NCI-H2227 (cell line): Measurements from ENCODE around the gene CDC37.
"Not testable (repeated sequence)": the region's sequence is repeated elsewhere in the genome, so short reads cannot be mapped to it uniquely, and the experiment has no call there.

Source experiments
- DNase-seq: peaks from one replicate; lab custom pipeline; 2025; ENCODE audit not compliant: unreplicated experiment; lab: John Stamatoyannopoulos, UW

Gene CDC37

DNA sequence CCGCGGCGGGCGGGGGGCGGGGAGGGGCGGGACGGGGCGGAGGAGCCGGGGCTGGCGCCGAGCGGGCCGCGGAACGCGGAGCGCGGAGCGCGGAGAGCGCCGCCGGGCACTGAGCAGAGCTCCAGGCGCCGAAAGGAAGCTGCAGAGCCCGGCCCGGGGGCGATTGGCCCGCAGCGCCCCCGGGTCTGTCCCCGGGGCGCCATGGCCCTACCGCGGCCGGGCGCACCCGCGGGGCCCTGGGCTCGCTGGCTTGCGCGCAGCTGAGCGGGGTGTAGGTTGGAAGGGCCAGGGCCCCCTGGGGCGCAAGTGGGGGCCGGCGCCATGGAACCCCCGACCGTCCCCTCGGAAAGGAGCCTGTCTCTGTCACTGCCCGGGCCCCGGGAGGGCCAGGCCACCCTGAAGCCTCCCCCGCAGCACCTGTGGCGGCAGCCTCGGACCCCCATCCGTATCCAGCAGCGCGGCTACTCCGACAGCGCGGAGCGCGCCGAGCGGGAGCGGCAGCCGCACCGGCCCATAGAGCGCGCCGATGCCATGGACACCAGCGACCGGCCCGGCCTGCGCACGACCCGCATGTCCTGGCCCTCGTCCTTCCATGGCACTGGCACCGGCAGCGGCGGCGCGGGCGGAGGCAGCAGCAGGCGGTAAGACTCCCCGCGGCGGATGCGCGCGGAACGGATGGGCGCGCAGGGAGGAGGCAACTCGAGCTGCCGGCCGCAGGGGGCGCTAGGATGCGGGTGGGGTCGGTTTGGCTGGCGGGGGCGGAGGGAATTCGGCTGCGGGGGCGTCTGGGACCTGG, 17.3 kb upstream of the CDC37 start, which contains the start of gene PDE4A:
Gene PDE4A, plus strand, starts transcription at position 95 of the 796 bp plus-strand sequence. Its CDS starts 227 bp downstream, at position 322.
- DNase-seq, result peak; percentile 30

DNA sequence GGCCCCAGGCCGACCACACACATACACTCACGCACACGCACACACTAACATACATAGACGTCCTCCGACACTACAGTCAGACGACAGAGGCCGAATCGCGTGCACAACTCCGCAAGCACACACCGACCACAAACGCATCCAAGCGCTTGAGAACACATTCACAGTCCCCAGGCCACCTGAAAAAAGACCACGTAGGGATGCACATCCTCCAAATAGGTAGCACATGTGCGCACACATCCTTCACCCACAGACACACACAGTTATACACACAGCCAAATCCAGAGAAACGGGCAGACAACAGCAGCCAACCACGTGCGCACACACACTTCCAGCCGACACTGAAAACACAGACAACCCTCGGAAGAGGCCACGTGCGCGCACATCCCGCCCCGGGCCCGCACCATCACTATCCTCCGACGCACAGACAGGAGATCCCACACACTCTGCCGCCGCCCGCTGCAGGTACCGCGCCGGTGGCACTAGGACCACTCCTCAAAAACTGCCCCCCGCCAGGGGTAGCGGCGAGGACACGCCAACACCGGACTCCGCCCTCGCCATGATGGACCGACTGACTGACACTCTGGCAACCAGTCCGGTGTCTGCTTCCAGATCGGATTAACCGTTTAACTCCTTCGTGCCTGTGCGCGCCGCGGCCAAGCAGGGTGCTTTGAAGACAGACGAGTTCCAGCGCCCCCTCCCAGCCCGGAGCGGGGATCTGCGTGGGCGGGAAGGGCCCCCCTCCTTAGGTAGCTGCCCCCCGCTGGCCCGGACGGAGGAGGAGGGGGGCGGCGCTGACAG, 16.5 kb upstream of the CDC37 start:
- DNase-seq, result peak; percentile 82

DNA sequence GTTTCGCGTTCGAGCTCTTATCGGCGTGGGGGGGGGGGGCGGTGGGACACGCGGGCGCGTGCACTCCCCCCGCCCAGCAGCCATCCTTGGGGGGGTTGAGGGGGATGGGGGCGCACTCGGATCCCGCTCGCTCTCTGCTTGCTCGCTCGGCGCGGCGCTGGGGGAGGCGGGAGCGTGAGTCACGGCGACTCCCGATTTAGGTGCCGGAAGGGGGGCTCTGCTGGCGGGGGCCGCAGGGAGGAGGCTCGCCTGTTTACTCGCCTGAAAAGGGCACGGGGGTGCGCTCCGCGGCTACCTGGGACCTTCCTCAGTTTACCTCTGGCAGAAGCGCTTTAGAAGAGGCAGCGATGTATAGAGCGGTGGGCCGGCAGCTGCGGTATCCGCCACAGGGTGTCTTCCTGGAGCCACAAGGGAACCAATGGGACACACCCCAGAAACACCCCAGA, 15.9 kb upstream of the CDC37 start:
- DNase-seq, result no peak

DNA sequence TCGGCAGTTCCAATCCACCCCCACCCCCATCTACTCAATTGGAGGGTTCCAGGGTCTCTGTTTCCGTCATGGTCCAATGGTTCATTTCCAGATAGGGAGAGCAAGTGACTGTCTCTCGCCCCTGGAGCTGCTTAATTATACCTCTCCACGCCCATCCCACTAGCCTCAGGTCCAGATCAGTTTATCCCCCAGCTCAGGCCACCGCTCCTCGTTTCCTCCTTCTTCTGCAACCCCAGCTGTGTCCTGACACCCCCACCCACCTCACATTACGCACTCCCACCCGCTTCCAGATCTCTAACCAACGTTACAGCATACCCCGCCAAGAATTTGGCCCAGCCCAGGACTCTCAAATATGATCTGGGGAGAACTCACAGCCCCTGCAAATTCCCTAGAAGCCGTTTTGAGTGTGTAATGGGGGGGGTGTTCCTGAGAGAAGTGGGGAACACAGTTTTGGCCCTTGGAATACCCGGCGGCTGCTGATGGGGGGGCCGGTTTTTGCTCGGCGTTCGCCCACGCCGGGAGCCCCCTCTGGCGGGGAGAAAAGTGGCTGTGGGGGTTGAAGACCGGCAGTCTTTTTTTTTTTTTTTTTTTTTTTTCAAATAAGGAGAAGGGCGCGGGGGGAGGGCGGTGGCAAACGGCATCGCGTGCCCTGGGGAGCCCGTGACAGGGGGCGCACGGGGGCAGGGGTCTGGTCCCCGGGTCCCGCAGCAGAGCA, 15.3 kb upstream of the CDC37 start:
- DNase-seq, result peak; percentile 26

DNA sequence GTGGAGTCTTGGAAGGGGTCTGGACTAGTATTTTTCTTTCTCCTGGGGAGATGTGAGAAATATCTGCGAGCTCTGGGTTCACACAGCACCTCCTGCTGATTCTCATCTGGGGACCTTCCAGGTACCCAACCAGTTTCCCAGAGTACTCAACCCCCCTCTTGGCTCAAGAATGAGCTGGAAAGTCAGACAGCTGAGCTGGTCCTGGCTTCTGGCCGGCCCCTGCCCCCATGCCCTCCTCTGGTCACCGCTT, 14.8 kb upstream of the CDC37 start:
- DNase-seq, result no peak

DNA sequence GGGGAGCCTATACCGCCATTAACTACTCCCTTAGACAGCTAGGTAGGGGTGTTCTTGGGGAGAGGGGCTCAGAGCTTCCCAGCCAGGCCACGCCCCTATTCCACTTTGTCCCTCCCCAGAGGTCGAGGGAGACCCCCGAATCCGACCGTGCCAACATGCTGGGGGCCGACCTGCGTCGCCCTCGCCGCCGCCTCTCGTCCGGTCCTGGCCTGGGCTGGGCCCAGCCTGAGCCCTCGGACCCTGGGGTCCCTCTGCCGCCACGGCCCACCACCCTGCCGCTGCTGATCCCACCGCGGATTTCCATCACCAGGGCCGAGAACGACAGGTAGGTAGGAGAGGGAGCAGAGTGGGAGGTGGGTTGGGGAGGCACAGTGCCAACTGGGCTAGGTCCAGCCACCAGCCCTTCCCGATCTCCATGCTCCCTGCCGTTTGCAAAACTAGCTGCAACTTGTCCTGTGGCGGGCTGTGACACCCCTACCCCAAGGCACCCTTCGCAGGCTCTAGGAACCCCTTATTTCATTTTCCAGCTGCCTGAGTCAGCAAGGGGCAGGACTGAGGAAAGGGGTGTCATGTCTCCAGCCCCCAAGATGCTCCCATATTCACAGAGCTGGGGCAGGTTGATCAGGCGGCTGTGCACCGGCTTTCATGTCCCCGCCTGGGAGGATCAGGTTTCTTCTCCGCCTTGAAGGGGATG, 14.3 kb upstream of the CDC37 start:
- DNase-seq, result peak; percentile 17

DNA sequence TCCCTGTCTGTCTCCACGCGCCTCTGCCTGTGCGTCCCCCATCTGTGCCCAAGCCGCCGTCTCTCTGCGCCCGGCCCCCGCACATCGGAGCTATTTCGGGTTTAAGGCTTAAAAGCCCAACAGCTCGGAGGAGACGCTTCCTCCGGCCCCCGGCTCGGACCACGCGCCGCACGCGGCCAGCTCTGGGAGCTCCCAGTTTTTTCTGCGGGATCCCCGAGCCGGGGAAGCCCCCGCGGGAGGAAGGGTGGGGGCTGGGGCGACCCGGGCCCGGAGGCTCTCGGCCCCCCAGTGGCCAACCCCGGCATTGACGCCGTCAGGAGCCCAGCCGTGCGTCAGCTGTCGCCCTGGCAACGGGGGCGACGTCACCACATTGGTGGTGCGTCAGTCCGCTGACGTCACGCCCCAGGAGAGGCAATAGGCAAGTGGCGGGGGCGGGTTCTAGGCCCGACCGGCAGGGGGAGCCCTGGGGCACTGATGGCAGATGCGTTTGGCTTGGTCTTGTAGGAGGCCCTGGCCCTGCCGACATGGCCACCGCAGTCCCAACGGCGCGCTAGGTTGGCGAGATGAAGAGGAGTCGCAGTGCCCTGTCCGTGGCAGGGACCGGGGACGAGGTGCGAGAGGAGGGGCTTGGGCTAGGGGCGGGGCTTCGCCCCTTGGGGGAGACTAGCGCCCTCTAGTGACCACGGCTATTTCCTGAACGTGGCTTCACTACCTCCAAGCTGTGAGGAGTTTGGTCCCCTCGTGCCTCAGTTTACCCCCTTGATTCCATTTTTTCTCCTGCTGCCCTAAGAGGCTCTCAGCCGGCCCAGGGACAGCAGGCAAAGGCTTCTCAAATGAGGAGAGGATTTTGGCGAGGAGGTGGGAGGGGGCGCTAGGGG, 13.3 kb upstream of the CDC37 start:
- DNase-seq, result peak; percentile 92

DNA sequence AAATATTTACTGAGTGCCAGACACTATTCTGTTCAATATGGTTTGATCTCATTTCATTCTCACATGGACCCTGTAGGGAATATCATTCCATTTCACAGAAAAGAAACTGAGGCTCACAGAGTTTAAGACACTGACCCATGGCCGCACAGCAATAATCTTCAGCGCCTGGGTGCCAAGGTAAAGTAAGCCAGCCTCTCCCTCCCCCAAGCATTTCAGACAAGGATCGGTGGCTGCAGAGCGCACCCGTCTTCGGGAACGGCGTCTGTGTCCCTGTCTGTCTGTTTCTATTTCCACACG, 12.7 kb upstream of the CDC37 start:
- DNase-seq, result no peak

DNA sequence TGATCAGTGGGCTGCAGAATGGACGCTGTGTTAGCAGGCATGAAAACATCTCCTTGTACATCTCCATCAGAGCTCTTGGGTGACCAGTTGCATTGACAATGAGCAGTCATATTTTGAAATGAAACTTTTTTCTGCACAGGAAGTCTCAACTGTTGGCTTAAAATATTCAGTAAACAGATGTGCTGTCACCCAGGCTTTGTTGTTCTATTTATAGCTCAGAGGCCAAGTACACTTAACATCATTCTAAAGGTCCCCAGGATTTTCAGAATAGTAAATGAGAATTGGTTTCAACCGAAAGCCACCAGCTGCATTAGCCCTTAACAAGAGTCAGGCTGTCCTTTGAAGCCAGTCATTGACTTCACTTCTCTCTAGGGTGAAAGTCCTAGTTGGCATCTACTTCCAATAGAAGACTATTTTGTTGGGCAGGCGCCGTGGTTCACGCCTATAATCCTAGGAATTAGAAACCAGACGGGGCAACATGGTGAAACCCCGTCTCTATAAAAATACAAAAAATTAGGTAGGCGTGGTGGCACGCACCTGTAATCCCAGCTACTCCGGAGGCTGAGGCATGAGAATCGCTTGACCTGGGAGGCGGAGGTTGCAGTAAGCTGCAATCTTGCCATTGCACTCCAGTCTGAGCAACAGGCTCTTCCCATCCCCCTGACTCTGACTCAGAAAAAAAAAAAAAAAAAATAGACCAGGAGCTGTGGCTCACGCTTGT, 9.1 kb upstream of the CDC37 start:
- DNase-seq, result peak; percentile 14

DNA sequence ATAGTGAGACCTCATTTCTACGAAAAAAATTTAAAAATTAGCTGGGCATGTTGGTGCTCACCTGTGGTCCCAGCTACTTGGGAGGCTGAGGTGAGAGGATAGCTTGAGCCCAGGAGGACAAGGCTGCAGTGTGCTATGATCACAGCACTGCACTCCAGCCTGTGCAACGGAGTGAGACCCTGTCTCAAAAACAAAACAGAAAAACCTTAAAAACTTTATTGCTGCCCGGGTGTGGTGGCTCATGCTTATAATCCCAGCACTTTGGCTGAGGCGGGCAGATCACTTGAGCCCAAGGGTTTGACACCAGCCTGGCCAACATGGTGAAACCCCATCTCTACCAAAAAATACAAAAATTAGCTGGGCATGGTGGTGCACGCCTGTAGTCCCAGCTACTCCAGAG, 7.9 kb upstream of the CDC37 start:
- not testable (repeated sequence) for DNase-seq

DNA sequence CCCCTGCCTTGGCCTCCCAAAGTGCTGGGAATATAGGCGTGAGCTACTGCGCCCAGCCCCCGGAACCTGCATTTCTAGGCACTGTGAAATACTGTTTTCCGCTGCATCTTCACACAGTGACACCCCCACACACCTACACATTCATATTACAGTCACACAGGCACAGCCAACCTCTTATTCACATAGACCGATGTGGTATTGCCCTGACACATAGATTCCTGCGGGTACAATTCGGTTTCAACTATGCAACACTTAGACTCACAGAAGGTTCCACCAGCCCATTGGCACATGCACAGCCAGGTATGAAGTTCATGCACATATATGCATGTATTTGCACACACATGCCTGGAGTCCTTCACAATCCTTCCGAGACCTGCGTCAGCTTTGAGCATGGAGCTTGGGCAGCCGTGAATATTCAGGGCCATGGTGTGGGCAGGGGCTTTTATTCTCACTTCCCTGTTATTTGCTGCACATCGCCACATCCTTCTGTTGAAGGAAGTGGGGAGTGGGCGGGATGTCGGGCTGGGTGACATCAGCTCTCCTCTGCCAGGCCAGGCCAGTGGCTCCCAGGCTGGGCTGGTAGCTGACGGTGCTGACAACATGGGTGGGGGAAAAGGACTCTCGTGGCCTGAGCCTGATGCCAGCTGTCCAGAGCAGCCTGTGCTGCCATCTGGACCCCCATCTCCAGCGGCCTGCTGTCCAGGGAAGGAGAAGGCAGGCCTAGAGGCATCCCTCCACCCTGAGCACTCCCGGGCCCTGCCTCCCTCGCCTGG, 5.4 kb upstream of the CDC37 start:
- DNase-seq, result no peak

DNA sequence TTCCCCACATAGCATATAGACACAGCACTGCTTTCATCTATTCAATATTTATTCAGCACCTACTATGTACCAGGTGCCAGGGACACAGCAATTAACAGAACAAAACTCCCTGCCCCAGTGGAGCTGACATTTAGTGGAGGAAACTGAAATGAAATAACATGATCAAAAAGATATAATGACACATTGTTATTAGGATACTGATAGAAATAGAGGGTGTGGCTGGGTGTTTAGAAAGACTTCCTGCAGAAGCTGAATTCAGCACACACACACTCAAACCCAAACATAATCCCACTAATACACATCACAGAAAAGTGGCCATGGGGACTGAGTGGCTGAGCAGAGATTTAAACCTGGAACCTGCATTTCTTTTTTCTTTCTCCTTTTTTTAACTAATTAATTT, 3.8 kb upstream of the CDC37 start:
- no peak for DNase-seq

DNA sequence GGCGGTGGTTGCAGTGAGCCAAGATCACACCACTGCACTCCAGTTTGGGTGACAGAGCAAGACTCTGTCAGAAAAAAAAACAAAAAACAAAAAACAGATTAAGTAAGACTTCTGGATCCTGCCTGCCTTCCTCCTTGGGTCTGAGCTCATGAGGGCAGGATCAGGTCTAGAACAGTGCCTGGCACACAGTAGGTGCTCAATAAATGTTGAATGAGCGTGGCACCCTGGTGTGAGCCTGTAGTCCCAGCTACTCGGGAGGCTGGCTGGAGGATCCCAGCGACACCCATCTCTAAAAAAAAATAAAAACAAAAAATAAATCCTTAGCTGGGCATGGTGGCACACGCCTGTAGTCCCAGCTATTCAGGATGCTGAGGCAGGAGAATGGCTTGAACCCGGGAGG, 2.8 kb upstream of the CDC37 start:
- DNase-seq, result no peak

DNA sequence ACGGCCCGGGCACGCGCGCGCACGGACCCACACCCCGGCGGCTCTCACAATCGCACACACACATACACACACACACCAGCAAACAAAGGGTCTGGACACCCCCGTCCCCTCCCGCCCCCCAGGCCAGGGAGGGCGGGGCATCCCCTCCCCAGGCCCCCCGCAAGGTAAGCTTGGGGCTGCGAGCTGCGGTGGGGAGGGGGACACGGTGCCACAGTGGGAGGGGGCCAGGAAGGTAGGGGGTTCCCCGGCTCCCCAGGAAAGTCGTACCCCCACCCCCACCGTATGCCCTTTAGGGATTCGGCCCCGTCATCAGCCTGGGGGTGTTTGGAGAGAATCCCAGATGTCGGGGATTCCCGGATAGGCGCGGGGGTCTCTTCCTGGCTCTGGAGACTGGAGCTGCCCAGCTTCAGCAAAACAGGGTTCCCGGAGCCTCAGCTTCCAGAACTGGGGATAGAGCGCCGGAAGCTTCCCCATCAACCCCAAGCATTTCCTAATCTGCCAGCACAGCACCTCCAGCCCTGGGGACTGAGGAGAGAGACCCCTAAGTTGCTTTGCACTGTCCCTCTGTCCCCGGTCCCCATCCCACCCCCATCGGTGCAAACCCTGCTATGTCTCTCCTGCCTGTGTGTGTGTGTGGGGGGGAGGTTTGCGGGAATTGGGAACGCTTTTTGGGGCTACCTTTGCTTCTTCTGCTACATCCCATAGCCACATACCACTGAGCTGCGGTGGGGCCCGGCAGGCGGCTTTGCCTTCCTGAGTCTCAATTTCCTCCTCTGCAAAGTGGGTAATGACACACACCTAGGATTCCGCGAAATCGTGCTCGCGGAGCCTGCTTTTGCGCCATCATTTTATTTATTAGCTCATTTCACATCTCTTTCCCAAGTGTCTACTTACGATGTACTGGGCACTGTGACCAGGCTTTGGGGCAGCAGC, 1.8 kb upstream of the CDC37 start:
- DNase-seq, result no peak

DNA sequence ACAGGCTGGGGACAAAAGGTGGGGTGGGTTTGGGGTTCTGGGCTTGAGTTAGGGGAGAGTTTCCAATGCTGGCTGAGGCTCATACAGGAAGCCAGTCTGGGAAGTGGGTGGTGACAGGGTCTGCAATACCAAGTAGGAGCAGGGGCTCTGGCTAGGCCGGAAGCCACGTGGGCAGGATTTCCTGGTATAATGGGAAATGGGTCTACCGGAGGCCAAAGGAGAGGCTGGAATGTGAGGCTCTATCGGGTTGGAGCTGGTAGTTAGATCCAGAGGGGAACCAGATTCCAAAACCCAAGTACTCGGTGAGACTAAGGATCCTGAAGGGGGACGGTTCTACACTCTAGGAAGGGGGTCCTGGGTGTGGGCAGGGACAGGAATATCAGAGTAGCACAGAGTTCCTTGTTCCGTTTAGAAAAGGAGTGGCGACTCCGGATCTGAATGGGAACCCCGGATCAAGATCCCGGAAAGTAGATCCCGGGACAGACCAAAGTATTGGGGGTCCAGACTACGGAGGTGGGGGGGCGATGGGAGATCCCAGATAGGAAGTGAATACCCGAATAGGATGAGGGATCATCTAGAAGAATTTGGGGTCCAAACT, 802 bp downstream of the CDC37 start:
- peak; percentile 50 for DNase-seq

DNA sequence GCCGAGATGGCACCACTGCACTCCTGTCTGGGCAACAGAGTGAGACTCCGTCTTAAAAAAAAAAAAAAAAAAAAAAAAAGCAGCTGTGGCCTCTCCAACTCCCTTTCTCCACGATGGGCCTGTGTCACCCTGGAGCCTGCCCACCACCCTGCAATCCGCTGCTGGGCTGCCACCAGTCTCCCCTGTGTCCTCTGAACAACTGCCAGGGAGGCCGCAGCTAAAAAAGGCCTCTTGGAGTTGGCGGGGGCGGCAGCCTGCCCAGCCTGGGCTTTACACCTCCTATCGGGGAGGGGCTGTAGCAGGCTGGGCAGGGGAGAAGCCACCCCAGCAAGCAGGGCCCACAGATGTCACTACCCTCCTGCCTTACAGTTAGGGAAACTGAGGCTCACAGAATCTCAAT, 3.5 kb downstream of the CDC37 start:
- DNase-seq, result no peak

DNA sequence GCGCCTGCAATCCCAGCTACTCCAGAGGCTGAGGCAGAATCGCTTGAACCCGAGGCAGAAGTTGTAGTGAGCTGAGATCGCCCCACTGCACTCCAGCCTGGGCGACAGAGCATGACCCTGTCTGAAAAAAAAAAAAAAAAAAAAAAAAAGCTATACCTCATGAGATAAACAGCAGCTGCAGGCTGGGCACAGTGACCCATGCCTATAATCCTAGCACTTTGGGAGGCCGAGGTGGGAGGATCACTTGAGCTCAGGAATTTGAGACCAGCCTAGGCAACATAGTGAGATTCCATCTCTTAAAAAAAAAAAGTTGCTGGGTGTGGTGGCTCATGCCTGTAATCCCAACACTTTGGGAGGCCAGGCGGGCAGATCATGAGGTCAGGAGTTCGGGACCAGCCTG, 4.0 kb downstream of the CDC37 start:
- not testable (repeated sequence) for DNase-seq

DNA sequence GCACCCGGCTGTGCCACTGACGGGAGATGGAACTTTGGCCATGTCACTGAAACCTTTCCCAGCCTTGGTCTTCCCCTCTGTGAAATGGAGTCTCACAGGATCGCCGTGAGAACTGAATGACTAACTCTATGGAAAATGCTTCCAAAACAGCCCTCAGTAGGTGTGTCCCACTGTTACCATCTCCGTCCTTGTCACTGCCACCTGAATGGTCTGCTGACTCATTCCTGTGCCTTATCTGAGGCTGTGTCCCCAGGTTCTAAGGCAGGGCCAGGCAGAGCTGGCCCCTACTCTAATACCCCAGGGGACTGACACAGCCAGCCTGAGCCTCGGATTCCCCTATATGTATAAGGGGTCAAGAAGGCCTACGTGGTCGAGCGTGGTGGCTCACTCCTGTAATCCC, 4.5 kb downstream of the CDC37 start:
- no peak for DNase-seq
